HG03039 (cell line): ENCODE results near the gene CCDC187.

Source experiments
- ATAC-seq: cut with Tn5 transposase; IDR thresholded peaks from one replicate; pipeline ENCODE4 v1.9.1; 2021; ENCODE audit warnings: mild to moderate bottlenecking, moderate library complexity; ENCODE audit not compliant: unreplicated experiment

Gene CCDC187

GRCh38 chr9:136212345-136212950 lies 91.4 kb downstream of the CCDC187 start:
- ATAC-seq, result no peak

GRCh38 chr9:136211441-136212344 lies 92.2 kb downstream of the CCDC187 start:
- no peak for ATAC-seq

- ATAC-seq, result no peak
These were observed 92.9 kb downstream of the CCDC187 start for GRCh38 chr9:136211006-136211405.

GRCh38 chr9:136210276-136210675 lies 93.6 kb downstream of the CCDC187 start:
- no peak for ATAC-seq

GRCh38 chr9:136209786-136210185 lies 94.1 kb downstream of the CCDC187 start:
- no peak for ATAC-seq

GRCh38 chr9:136209232-136209631 lies 94.7 kb downstream of the CCDC187 start:
- ATAC-seq, result no peak

- no peak for ATAC-seq
These were observed 95.2 kb downstream of the CCDC187 start for GRCh38 chr9:136208675-136209074.

- no peak for ATAC-seq
These were observed 96.3 kb downstream of the CCDC187 start for GRCh38 chr9:136207616-136208015.

- no peak for ATAC-seq
These were observed 97.2 kb downstream of the CCDC187 start for GRCh38 chr9:136206602-136207275.

GRCh38 chr9:136205707-136205992 lies 98.2 kb downstream of the CCDC187 start:
- ATAC-seq, result no peak

- ATAC-seq, result no peak
These were observed 98.8 kb downstream of the CCDC187 start, which contains the start of gene LHX3 for GRCh38 chr9:136204838-136205706. LHX3 (minus strand) TSS chr9:136205128; CDS start chr9:136205012, 116 bp downstream.

- ATAC-seq, result no peak
These were observed 99.6 kb downstream of the CCDC187 start for GRCh38 chr9:136204145-136204805.

- no peak for ATAC-seq
These were observed 100.3 kb downstream of the CCDC187 start for GRCh38 chr9:136203408-136204144.

- ATAC-seq, result no peak
These were observed 101.2 kb downstream of the CCDC187 start for GRCh38 chr9:136202454-136203407.

- no peak for ATAC-seq
These were observed 102.1 kb downstream of the CCDC187 start for GRCh38 chr9:136201609-136202453.

- no peak for ATAC-seq
These were observed 102.7 kb downstream of the CCDC187 start for GRCh38 chr9:136201174-136201573.

- no peak for ATAC-seq
These were observed 103.5 kb downstream of the CCDC187 start for GRCh38 chr9:136200424-136200823.
